ENCODE results near the gene CDK5. TPM values are rescaled to one million over a fixed set of nuclear protein-coding genes. Genes with fewer than 3 reads are reported as not detected.

CDK5 gene
- total and polyA plus RNA-seq, 2 of the 13 experiments (the other 11 are each of a cell fraction or from before 2014, with no cell fraction given) = 16.4 to 21.3 TPM

DNA sequence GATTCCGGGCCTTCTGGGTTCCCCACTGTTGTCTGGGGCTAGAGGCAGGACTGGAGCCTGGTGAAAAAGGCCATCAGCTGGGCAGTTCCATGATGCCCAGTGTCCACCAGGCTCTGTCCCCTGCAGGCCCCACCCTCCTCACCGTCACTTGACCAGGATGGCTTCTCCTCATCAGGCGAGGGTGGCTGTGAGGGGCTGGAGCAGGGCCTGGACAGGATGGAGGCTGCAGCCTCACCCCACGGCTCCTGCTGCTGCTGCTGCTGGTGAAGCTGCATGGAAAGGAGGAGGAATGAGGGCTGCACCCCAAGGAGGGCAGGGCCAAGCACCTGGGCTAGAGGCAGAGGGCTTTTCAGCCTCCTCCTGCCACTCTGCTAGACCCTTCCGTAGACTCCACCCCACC is 41.7 kb downstream of the CDK5 start:
- no peaks in the 10 kb centered on the region for H4K20me1 ChIP-seq (ENCODE audit: insufficient read depth, low read length)
- no peak overlapping the region for H3K4me2 ChIP-seq (ENCODE audit: low read depth, low read length)
- H3K9ac ChIP-seq (ENCODE audit: insufficient read depth, low read depth, low read length) = no peak overlapping the region
- no peak overlapping the region for H2AFZ ChIP-seq (ENCODE audit: low read length)
- ChIA-PET POLR2A (no interaction called here), CTCF (ENCODE audit: low intra/inter-chr PET ratio, low total read pairs) (no interaction called here)
- intact Hi-C loops (cut with micrococcal nuclease; ENCODE audit: unreplicated experiment) = no loop called here
- H3K9me3 ChIP-seq (ENCODE audit: low read length) = no peaks in the 10 kb centered on the region
- no peaks in the 10 kb centered on the region; a peak in 1 of 5 replicates for H3K36me3 ChIP-seq (replicated peaks in 1 of 2; ENCODE audit: control insufficient read depth in 1 of 2, insufficient read depth in 2 of 2, low read length in 2 of 2)
- ATAC-seq = no peak
- FAIRE-seq = no peak
- WGBS (ENCODE audit: low lambda C conversion rate) = 90% methylated on average over 1 of the region's 5 CpGs
- no peak overlapping the region for H3K4me3 ChIP-seq (replicated peaks in 1 of 3; ENCODE audit: insufficient read depth in 1 of 3, low read depth in 2 of 3, low read length in 3 of 3)
- TF ChIP-seq ZMYM3 (CRISPR knock-in tag; IDR thresholded peaks at IDR 0.05) (no peak), ZBTB8A (CRISPR knock-in tag; IDR thresholded peaks at IDR 0.05; ENCODE audit: borderline replicate concordance, low read depth) (no peak), FOXA1 (IDR thresholded peaks at IDR 0.05) (no peak), FOXA1 (CRISPR knock-in tag; IDR thresholded peaks at IDR 0.05) (no peak), MLLT10 (CRISPR knock-in tag; IDR thresholded peaks at IDR 0.05) (no peak), BHLHE40 (IDR thresholded peaks at IDR 0.05; ENCODE audit: low read length) (no peak), AKAP8 (CRISPR knock-in tag; IDR thresholded peaks at IDR 0.05) (no peak), GPN1 (CRISPR knock-in tag; IDR thresholded peaks at IDR 0.05; ENCODE audit: borderline replicate concordance) (no peak), ZNF430 (CRISPR knock-in tag; IDR thresholded peaks at IDR 0.05) (no peak), ZC3H4 (CRISPR knock-in tag; IDR thresholded peaks at IDR 0.05; ENCODE audit: borderline replicate concordance) (no peak), ZNF567 (CRISPR knock-in tag; IDR thresholded peaks at IDR 0.05; ENCODE audit: borderline replicate concordance) (no peak), ZNF644 (CRISPR knock-in tag; IDR thresholded peaks at IDR 0.05; ENCODE audit: low read depth) (no peak), NAIF1 (CRISPR knock-in tag; IDR thresholded peaks at IDR 0.05; ENCODE audit: borderline replicate concordance) (no peak), ZIK1 (CRISPR knock-in tag; IDR thresholded peaks at IDR 0.05; ENCODE audit: borderline replicate concordance, low read depth) (no peak)
- TF ChIP-seq, protein P1, sequence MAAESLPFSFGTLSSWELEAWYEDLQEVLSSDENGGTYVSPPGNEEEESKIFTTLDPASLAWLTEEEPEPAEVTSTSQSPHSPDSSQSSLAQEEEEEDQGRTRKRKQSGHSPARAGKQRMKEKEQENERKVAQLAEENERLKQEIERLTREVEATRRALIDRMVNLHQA (CRISPR knock-in tag; IDR thresholded peaks at IDR 0.05) = no peak
- H3K4me1 ChIP-seq (ENCODE audit: insufficient read depth, low read length) = peaks cover 56% of the 10 kb centered on the region
- no peak for DNase-seq (ENCODE audit: low spot score)
- in situ Hi-C loops (cut with HindIII; ENCODE audit: extremely low pct_ligation_motif_present, low pct_unique_long_range_greater_than_20kb) = no loop called here
- H3K79me2 ChIP-seq (ENCODE audit: insufficient read depth, low read length) = no peaks in the 10 kb centered on the region
- H3K27me3 ChIP-seq (ENCODE audit: control insufficient read depth in 1 of 2, insufficient read depth in 2 of 2, low read length in 2 of 2) = peaks cover 9 to 28% of the 10 kb centered on the region in 2 experiments
- no peak overlapping the region for H3K27ac ChIP-seq (ENCODE audit: extremely low read length, insufficient read depth, low read length)
- BruUV-seq (replicated peaks) = no TSS peak

All from HepG2 (cell line).